IPS-18c (cell line): Measurements from ENCODE around the gene THRB.

Source experiments
- H3K4me3 ChIP-seq: 2 replicates; pipeline ENCODE4 v1.7.0; 2013; ENCODE audit warnings: low read depth, mild to moderate bottlenecking, low read length, moderate library complexity; ENCODE audit not compliant: insufficient read depth
- H3K9me3 ChIP-seq: one replicate; pipeline ENCODE4 v1.6.1; 2013; ENCODE audit warnings: mild to moderate bottlenecking, low read length, moderate library complexity; ENCODE audit not compliant: control insufficient read depth, insufficient read depth

The THRB gene

DNA sequence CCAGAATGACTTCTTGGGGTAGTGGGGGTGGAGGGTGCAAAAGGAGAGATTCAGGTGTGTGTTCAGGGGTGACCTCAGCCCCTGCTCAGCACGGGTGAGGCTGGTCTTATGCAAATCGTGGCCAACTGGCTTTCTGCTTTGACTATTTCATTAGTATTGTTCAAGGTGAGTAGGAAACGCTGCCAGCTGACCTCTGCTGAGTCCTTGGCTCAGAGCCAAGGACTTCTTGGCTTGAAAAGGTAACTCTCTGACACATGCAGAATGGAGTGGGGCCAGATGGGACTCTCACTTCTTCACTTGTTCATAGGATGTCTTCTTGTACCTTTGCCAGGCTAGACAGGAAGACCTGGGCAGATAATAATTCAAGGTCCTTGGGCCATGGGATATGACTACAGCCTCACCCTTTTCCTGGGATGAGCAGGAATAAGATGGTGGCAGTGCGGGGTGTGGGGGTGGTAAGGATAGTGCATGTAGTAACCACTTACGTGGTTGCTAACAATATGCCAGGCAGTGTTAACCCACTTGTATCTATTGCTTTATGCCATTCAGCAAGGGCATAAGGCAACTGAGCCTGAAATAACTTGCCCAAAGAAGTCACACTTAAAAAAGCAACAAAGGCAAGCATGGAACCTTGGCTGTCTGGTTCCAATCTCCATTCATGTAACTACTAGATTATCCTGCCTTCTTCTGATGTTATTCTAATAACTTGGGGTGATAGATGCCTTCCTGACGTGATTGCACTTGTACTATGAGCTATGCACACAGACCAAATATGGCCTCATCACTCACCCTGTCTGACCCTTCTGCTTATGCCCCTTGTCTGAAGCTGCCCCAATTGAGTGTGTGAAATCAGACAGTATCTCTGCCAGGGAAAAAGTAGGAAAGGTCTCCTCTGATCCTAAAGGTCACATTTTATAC, 356.4 kb downstream of the THRB start:
- no peaks in the 10 kb centered on the region for H3K9me3 ChIP-seq

DNA sequence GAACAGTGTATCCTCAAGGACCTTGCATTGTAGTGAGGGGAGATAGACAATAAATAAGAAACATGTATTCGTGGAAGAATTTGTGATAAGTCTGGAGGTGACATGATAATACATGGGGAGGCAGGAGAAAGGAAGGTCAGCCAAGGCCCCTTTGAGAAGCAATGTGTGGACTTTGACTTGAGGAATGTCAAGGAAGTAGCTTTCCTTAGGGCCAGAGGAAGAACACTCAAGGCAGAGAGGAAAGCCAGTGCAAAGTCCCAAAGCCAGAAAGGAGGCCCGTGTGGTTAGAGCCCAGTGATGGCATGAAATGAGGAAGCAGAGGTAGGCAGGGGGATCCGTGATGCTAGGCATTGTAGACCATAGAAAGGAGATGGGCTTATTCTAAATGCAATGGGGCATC, 357.3 kb downstream of the THRB start:
- no peak overlapping the region for H3K4me3 ChIP-seq
- H3K9me3 ChIP-seq: no peaks in the 10 kb centered on the region

More for the DNA sequence above, 356.4 kb downstream of the THRB start:
- H3K4me3 ChIP-seq: no peak overlapping the region

DNA sequence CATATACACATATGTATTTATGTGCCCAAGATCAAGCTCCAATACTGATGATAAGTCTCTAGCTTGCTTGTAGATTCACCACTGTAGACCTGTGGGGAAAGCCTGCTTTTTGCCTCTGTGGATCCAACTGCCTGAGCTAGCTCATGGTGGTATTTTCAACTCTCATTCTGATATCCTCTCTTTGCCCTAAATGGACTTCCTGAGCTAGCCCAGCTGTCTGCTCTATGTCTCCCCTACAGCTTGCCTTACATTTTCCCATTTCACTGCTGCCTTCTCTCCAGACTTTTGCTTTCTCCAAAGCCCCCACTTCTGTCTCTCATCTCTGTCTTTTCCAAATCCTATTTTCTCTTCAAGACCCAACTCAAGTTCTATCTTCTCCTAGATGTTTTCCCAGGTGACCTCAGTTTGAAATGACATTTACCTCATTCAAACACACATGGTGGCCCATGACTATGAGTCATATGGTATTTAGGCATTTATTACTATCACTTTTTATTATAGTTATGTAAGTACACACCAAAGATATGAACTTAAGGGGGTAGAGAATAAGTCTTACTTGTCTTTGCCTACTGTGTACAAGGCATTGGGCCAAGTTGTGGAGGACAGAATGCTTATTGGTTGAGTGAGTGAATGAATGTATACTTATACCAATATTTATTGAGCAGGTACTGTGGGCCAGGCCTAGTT, 357.9 kb downstream of the THRB start:
- no peaks in the 10 kb centered on the region for H3K9me3 ChIP-seq
- H3K4me3 ChIP-seq: no peak overlapping the region

DNA sequence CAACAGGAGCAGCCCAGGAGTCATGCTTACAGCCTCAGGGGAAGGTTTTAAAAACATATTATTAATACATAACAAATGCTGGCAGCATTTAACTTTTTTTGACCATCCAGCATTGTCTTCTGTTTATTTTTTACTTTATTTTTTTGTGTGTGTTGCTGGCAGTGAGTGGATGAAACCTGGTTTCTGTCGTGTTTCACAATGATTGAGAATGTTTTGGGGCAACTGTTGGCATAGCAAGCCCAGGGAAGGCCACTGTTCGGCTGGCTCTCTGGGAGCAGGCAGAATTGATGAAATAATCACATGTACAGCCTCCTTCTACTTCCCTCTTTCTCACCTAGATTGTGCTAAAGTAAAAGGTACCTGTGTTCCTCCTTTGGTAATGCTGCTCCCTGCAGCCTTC, 359.4 kb downstream of the THRB start:
- no peak overlapping the region for H3K4me3 ChIP-seq
- H3K9me3 ChIP-seq: no peaks in the 10 kb centered on the region

DNA sequence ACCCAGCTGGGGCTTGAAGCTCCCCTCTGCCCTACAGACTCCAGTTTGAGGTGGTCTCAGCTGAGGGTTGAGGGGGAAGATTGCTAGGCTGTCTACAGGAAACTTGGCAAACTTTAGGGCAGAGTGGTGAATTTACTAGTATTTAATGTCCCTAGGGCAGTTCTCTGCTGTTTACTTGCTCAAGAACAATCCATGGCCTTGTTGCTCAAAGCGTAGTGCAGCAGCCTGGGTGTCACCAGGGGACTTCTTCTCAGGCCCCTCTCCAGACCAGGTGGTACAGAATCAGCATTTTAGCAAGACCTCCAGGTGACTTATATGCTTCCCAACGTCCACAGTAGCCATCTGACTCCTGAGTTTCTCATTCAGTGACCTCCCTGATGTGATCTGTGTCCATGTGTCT, 360.7 kb downstream of the THRB start:
- H3K4me3 ChIP-seq: no peak overlapping the region
- H3K9me3 ChIP-seq: no peaks in the 10 kb centered on the region

DNA sequence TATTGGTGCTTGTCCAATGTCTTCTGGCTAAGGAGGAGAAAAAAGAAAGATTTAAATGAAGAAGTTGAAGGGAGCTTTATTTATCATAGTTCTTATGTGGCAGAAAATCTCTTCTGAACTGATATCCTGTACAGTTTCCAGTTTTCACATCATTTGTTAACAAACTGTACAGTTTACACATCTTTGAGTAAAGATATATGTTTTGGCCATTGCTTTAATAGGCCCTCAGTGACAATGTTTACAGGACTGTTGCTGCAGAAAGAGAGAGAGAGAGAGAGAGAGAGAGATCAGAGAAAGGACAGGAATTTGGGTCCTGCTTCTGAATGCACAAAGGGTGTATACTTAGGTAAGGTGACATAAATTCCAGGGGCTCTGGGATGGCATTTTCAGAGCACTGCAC, 361.2 kb downstream of the THRB start:
- Histone ChIP-seq H3K4me3 (no peak overlapping the region), H3K9me3 (no peaks in the 10 kb centered on the region)

DNA sequence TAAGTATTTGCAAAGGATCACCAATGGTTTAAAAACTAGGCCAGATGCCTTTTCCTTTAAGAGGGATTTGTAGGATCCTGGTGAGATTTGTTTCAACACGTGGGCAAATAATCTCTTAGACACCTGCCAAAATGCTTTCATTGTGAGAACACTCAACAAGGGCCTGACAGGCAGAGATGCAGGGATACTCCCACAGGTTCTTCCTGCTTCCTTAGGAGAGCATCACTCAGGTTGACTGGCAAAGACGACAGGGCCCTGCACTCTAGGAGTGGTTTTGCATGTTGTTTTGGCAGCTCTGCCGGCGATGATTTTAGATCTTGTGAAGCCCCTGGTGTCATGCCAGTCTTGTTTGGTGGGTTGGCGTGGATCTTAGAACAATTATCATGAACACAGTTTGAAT, 365.1 kb downstream of the THRB start:
- Histone ChIP-seq H3K4me3 (no peak overlapping the region), H3K9me3 (no peaks in the 10 kb centered on the region)

DNA sequence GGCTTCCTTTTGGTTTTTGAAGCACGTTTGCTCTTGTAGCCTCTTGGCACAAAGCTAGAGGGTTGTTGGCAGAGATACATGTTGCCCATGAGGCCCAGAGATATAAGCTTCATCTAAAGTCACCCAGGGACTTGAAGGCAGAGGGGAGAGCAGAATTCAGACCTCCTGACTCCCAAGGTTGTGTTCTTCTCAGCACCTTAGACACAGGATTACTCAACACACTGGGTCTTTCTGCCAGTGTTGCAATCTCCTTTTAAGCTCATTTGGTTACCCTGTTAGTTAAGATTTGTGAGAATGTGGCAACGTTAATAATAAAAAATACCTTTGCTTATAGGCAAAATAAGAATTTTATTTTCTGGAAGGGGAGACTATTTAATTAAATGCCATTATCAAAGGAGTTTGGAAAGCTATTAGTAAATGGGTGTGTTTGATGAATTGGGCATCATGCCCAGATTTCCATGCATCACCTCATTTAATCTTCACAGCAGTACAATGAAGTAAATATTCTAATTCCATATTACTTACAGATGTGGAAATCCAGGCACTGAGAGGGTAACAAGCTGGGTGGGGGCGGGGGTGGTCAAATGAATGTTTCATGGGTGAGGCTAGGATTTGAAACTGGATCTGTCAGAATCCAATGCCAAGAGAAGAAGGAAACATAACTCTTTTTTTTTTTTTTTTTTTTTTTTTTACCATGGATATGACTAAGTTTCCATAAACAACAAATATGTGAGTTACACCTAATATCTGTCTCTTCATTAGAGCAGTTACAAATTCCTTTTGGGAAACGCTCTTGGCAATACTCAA, 366.2 kb downstream of the THRB start:
- no peak overlapping the region for H3K4me3 ChIP-seq
- no peaks in the 10 kb centered on the region for H3K9me3 ChIP-seq

DNA sequence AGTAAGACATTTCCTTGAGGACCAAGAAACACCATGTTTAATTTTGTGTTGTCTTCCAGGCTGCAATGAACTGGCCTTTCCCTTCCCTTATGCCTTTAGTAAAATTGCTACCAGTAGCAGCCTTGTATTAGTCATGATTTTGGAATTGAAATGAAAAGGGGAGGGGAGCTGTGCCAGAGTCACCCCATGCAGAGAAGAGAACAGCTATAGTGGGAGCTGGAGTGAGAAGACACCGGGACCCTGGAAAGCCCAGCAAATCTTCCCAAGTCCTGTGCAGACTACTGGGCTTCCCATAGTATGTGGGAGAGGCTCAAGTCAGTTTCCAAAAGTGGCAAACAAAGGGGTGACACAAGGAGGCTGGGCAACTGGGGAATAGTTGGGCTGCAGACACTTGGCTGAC, 371.1 kb downstream of the THRB start:
- H3K4me3 ChIP-seq: no peak overlapping the region
- H3K9me3 ChIP-seq: no peaks in the 10 kb centered on the region

DNA sequence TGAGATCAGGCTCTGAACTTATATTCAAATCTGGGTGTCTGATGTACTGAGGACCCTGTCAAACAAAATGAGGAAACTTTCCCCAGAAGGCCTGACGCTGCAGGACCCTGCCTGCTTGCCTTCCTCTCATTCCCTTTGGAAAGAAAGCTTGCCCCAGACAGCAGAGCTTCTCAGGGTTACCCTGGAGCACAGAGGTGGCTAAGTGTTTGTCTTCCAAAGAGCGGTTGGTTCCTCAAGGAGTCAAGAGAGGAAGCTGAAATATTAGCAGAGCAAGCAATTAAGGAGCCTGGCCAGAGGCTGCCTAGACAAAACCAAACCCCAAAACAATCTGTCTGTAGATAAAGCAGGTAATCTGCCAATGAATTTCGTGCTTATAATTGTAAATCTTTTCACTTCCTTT, 374.2 kb downstream of the THRB start:
- Histone ChIP-seq H3K9me3 (no peaks in the 10 kb centered on the region), H3K4me3 (no peak overlapping the region)

DNA sequence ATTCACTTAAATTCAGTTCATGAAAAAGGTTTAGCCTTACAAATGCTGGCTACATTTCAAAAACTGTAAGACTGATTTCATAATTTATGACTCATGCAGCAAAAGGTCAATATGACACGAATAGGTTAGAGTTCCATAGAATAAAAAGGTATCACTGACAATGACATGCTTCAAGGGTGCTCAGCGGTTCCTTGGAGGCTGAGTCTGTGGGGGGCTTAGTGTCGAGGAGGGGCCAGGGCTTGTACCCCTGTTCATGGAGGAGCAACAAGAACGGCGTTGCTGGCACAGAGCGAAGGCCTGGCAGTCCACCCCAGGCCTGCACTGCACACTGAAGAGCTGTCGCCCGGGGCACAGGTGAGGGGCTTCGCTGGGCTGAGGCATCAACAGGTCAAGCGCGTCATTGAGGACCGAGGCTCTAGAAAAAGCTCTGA, 375.3 kb downstream of the THRB start:
- no peaks in the 10 kb centered on the region for H3K9me3 ChIP-seq
- no peak overlapping the region for H3K4me3 ChIP-seq

DNA sequence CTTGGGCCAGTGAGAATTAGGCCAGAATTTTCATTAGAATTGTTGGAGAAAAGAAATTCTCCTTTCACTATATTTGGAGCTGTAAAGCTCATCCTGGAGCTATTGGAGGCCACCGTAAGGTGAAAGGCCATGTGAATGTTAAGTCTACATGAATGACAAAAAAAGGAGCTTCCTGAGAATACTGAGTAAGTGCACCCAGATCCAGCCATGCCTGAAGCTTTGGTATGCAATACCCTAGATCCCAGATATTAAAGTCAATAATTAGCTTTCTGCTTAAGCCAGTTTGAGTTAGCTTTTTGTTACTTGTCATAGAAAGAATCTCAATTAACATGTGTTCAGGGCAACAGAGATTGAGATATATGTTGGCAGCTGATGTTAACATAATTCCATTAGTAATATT, 377.1 kb downstream of the THRB start:
- H3K9me3 ChIP-seq: no peaks in the 10 kb centered on the region
- H3K4me3 ChIP-seq: no peak overlapping the region

DNA sequence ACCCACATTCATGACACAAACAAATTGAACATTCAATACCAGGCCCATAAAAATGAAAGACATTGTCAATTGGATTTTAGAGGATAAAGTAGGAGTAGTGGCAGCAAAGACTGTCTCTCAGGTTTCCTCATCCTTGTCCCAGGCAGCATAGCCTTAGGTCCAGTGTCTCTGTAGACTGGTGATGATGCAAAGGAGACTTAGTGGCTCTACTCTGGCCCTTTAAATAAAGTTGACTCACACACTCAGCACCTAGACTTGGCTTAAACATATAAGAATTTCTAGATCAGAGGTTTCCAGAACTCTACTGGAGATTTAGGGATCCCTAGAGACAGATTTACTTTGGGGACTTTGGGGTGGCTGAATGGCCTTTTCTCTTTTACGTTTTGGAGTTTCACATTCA, 382.9 kb downstream of the THRB start:
- Histone ChIP-seq H3K9me3 (peaks cover 3% of the 10 kb centered on the region), H3K4me3 (no peak overlapping the region)

DNA sequence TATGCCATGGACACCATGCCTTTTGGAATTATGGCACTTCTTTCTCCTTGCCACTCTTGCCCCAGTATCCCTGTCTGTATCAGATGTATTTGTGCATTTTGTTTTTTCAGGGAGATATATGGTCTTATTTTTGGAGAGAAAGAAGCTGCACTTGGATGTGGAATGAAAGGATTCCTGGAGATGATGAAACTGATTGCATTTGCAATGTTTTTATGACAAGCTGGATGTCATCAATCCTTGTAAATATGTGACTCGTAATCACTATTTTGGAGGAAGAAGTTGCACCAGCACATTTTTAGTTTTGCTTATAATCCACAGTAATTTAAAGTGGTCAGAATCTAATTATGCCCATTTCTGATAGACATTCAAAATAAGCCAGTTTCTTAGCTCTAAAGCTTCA, 384.6 kb downstream of the THRB start:
- Histone ChIP-seq H3K4me3 (no peak overlapping the region), H3K9me3 (peaks cover 3% of the 10 kb centered on the region)

DNA sequence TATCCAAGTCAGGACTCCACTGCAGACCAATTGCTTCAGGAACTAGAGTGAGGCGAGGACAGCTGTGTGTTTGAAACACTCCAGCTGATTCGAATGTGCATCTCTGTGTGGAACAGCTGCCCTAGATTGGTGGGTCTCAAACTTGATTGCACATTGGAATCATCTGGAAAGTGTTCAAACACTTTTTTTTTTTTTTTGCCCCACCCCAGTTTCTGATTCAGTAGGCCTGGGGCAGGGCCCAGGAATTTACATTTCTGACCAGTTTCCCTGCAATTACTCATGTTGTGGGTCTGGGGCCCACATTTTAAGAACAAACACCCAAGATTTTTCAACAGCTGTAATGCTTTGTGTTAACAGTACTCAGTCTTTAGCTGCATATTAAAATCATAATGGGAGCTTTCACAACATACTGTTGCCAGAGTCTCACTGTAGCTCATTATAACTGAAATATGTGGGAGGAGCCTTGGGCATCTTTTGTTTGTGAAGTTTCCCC, 392.9 kb downstream of the THRB start:
- no peak overlapping the region for H3K4me3 ChIP-seq
- no peaks in the 10 kb centered on the region for H3K9me3 ChIP-seq

DNA sequence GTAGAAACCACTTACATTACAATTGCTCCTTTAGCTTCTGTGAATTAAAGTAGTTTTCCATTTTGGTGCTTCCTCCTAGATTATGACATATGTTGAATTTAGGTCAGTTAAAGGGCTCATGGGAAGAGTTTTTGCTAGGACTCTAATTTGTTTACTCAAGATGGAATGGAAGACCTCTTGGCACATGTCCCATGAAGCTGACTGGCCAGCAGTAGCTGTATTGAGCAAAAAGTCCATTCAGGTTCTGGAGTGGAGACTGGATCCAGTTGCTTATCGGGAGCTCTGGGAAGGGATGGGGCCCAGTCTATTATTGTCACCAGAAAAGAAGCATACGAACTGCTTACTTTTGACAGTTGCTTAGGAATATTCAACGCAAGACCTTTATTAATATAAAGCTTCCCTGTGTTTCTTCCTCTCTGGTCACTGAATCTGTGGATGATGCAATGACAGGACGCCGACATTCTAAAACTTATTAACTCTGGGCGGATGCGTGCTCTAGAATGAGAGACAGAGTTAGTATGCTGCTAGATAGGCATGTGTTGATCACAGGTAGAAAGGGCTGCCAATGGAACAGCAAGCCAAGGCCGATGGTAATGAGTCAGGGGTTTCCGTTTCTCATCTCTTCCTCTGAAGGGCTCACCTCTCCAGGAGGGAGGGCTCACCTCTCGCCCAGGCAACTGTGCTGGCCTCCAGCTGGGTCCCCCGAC, 393.8 kb downstream of the THRB start:
- no peaks in the 10 kb centered on the region for H3K9me3 ChIP-seq
- no peak overlapping the region for H3K4me3 ChIP-seq

DNA sequence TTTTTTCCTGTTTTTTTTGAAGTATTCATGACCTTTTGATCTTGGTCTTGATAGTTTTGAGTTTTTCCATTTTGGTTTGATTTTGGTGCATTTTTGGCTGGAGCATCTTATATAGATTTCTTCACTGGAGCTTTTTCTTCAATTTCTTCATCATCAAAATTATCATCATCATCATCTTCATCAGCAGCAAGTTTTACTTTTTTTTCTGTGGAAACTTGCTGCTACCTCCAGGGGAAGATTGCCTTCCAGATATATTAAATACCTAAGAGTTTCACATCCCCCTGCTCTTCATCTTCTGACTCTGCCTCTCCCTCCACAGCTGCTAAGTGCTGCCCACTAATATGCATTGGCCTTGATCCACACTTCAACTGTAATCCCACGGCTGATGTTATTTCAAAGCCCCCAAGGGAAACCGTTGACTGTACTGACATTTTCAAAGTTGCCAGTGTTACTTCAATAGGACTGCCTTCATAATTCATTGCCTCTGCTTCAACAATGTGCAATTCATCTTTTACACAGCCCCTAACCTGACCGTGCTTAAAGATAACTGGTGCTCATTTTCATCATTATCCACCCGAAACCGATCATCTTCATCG, 397.9 kb downstream of the THRB start:
- Histone ChIP-seq H3K9me3 (no peaks in the 10 kb centered on the region), H3K4me3 (no peak overlapping the region)
